OCI-M1 (cell line): ENCODE measurements around the gene KYAT1.
"Not testable (repeated sequence)": the region's sequence is repeated elsewhere in the genome, so short reads cannot be mapped to it uniquely, and the experiment has no call there.

ENCODE experiments used
- DNase-seq: peaks from one replicate; lab custom pipeline; 2025; lab: John Stamatoyannopoulos, UW

Gene KYAT1

DNA sequence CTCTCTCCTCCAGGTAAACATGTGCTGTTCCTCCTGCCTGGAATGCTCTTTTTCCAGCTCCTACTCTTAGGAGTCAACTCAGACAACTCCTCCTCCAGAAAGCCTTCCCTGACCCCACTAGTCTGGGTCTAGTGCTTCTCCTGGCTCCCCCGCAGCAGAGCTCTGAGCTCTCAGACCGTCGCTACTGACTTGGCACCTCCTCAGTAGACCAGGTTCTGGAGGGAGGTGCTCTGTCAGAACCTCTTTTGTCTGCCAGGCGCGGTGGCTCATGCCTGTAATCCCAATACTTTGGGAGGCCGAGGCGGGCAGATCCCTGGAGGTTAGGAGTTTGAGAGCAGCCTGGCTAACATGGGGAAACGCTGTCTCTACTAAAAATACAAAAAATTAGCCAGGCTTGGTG, 3.6 kb upstream of the KYAT1 start:
- DNase-seq = no peak

DNA sequence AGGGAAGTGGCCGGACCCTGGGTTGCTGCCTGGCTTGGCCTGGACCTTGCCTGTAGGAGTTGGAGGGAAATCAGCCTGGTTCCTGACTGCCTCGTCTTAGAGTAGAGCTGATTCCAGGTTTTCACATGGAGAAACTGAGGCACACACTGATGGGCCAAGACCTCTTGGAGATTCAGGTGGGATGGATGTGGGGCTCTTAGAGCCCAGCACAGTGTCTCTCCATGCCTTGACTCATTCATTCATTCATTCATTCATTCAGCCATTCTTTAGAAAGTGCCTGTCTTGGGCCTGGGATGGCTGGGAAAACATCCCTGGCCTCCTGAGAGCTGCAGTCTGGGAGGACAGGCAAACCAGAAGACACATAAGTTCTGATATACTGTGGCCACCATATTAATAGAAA, 2.4 kb upstream of the KYAT1 start:
- DNase-seq = no peak

DNA sequence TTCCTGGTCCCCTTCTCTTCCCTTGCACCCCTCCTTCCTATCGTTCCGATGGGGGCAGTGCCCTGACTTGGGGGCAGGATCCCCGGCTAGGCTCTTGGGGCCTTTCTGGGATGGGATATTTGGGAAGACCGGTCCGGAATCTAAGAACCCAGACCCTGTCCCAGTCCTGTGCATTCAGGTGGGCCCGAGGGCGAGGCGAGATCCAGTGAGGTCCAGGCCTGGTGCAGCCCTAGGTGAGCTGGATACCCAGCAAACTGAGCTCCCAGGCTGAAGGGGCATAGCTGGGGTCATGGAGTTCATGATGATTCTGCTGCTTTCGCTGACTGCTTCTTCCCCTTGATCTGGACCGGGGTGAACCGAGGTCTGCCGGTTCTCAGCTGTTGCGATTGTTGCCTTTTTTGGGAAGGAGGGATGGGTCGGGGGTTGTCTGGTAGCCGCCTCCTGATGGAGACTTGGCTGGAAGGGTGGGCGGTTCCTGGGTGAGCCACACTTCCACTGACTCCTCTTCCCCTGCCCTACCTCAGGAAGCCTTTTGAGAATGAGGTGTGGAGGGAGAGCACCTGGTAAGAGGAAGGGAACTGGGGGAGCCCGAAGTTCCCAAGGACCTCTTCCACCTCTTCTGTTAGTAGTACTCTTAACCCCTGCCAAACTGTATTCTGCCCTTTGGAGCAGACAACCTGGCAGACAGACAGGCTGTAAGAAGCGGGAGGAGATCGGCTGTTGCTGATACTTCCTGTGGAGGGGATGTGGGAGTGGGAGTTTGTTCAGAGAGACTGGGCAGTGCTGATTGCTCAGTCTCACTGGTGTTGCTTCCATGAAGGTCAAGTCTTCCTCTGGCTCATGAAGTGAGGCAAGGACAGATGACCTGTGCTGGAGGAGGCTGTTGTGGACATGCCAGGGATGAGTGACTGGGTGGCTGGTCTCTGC, 1.2 kb upstream of the KYAT1 start:
- peak; percentile 48 for DNase-seq

DNA sequence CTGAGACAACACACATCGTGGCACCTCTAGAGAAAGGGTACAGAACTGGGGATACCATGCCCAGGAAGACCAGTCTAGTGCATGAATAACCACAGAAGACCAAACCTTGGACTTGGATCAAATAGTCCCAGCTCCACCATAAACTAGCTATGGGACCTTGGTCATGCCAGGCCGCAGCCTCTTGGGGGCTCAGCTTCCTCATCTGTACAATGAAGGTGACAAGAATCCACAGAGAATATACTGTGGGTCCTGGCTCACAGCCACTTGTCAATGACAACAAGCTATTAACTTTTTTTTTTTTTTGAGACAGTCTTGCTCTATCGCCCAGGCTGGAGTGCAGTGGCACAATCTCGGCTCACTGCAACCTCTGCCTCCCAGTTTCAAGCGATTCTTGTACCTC, 3.9 kb downstream of the KYAT1 start:
- peak; percentile 47 for DNase-seq

DNA sequence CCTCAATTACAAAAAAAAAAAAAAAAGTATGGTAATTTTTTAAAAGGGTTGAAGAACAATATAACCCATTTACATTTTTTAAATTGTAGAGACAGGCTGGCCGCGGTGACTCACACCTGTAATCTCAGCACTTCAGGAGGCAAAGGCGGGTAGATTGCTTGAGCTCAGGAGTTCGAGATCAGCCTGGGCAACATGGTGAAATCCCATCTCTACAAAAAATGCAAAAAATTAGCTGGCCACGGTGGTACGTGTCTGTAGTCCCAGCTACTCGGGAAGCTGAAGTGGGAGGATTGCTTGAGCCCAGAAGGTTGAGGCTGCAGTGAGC, 10.8 kb downstream of the KYAT1 start:
- DNase-seq = not testable (repeated sequence)

DNA sequence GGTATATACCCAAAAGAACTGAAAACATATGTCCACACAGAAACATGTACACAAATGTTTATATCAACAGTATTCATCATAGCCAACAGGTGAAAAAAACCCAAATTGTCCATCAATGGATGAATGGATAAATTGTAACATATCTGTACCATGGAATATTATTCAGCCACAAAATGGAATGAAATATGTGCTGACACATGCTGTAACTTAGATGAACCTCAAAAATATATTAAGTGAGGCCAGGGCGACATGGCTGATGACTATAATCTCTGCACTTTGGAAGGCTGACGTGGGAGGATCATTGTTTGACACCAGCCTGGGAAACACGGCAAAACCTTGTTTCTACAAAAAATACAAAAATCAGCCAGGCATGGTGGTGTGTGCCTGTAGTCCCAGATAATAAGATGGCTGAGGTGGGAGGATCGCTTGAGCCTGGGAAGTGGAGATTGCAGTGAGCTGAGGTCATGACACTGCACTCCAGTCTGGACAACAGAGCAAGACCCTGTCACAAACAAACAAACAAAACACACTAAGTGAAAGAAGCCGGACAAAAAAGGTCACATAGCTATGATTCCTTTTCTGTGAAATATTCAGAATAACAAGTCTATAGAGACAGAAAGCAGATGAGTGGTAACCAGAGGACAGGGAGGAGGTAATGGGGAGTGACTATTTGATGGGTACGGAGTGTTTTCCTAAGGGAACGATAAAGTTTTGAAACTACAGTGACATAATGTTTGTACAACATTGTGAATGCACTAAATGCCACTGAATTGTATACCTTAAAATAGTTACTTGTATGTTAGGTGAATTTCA, 11.4 kb downstream of the KYAT1 start:
- DNase-seq = no peak

DNA sequence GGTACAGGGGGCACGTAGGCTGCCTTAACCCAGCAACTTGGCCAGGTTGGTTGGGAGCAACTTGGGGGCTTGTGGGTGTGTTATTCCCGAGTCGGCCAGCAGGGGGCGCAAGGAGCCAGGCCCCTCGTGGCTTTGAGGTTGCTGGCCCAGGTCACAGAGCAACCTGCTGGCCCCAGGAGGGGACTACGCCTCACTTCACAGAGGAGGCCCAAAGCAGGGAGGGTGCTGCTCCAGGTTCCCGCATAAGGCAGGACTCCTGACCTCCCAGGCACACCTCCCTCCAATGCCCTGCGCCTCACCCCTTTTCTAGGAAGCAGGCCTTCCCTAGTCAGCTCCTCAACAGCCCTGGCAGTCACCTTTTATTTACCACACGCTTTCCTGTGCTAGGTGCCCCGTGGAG, 18.1 kb downstream of the KYAT1 start:
- peak; percentile 85 for DNase-seq

DNA sequence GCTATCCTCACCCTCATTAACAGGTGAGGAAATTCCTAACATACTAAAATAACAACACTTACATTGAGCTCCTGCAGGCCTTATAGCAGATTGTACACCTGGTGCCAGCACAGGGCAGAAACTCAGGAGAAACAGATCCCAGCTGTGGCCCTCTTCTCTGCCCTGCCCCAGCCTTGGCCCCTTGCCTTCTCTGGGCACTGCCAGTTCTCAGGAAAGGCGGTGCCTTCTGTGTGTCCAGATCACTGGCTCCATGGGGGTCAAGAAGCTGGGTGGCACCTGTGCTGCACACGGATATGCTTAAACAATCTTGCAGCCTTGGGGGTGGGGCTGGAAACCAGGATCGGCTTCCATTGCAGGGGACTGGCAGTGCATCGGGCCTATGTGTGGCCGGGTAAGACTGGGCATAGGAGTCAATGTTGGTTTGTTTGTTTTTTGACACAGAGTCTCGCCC, 19.3 kb downstream of the KYAT1 start:
- DNase-seq = no peak

DNA sequence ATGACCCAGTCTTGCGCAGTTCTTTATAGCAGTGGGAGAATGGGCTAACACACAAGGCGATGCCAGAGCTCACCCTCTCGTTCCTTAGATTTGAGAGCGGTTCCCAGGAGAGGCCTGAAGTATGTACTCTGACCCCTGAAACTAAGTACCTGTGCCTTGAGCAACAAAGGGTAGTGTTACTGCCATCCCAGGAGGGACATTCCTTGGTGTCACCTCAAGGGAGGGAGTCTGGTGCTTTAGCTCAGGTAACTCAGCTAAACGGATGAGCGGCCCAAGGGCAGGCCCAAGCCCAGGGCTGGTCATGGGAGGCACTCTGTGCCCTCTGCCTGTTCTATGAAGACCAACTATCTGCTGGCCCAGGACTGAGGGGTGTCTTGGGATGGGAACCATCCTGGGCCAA, 20.2 kb downstream of the KYAT1 start:
- no peak for DNase-seq

DNA sequence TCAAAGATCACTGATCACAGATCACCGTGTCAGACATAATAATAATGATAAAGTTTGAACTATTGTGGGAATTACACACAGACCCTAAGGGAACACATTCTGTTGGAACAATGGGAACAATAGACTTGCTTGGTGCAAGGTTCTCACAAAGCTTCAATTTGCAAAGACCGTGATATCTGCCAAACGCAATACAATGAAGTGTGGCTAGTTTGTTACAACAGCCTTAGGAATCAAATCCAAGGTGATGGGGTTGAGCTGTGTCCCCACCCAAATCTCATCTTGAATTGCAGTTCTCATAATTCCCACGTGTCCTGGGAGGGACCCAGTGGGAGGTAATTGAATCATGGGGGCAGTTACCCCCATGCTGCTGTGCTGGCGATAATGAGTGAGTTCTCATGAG, 20.8 kb downstream of the KYAT1 start:
- DNase-seq = no peak

DNA sequence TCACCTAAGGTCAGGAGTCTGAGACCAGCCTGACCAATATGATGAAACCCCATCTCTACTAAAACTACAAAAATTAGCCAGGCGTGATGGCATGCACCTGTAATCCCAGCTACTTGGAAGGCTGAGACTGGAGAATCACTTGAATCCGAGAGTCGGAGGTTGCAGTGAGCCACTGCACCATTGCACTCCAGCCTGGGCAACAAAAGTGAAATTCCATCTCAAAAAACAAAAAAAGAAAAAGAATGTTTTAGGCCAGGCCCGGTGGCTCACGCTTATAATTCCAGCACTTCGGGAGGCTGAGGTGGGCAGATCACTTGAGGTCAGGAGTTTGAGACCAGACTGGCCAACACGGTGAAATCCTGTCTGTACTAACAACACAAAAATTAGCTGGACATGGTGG, 23.3 kb downstream of the KYAT1 start:
- DNase-seq = not testable (repeated sequence)

DNA sequence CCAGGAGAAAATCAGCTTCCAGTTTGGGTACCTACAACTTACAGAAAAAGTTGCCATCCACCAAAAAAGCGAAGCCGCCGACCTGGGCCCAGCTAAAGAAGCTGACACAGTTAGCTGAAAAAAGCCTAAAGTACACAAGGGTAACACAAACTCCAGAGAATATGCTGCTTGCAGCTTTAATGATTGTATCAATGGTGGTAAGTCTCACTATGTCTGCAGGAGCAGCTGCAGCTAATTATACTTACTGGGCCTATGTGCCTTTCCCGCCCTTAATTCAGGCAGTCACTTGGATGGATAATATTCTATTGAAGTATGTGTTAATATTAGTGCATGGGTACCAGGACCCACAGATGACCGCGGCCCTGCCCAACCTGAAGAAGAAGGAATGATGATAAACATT, 27.3 kb downstream of the KYAT1 start:
- not testable (repeated sequence) for DNase-seq

DNA sequence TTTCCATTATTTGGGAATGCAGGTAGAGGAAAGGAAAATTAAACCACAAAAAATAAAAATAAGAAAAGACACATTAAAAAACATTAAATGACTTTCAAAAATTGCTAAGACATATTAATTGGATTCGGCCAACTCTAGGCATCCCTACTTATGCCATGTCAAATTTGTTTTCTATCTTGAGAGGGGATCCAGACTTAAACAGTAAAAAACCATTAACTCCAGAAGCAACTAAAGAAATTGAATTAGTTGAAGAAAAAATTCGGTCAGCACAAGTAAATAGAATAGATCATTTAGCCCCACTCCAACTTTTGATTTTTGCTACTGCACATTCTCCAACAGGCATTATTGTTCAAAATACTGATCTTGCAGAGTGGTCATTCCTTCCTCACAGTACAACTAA, 29.1 kb downstream of the KYAT1 start:
- DNase-seq = not testable (repeated sequence)

DNA sequence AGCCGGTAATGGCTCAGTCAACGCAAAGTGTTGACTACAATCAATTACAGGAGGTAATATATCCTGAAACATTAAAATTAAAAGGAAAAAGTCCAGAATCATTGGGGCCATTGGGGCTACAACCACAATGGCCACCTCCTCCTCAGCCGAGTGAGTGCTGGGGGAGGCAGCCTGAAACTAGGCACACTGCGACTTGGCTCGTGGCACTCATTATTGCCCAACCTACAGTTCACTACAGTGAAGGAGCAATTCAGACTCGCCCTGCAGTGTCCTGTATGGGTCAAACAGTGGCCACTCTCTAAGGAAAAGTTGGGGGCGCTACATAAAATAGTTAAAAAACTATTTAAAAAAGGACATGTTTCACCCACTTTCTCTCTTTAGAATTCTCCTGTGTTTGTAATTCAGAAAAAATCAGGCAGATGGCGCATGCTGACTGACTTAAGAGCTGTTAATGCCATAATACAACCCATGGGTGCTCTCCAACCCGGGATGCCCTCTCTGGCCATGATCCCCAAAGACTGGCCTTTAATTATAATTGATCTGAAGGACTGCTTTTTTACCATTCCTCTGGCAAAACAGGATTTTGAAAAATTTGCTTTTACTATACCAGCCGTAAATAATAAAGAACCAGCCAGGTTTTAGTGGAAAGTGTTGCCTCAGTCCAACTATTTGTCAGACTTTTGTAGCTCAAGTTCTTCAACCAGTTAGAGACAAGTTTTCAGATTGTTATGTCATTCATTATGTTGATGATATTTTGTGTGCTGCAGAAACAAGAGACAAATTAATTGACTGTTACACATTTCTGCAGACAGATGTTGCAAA, 29.8 kb downstream of the KYAT1 start:
- DNase-seq = peak; percentile 65

DNA sequence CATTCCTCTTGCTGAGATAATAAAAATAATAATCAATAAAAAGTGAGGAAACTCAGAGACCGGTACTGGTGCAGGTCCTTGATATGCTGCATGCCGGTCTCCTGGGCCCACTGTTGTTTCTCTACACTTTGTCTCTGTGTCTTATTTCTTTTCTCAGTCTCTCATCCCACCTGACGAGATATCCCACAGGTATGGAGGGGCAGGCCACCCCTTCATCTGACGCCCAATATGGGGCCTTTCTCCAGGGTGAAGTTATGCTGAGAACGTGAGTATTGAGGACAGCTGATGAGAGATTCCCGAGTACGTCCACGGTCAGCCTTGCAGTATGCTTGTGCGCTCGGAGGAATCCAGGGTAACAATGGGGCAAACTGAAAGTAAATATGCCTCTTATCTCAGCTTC, 30.7 kb downstream of the KYAT1 start:
- not testable (repeated sequence) for DNase-seq

DNA sequence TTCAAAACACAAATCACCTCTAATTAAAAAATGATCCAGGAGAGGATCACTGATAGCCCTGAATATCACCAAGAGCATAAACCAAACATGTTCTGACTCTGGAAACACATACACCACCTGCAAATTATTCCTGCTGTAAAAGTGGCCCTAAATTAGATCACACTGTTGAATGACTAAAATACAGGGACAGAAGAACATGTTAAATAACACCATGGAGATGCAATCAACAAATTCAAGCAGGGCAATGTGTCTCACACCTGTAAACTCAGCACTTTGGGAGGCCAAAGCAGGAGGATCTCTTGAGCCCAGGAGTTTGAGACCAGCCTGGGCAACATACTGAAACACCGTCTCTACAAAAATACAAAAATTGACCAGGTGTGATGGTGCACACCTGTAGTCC, 33.9 kb downstream of the KYAT1 start:
- no peak for DNase-seq

DNA sequence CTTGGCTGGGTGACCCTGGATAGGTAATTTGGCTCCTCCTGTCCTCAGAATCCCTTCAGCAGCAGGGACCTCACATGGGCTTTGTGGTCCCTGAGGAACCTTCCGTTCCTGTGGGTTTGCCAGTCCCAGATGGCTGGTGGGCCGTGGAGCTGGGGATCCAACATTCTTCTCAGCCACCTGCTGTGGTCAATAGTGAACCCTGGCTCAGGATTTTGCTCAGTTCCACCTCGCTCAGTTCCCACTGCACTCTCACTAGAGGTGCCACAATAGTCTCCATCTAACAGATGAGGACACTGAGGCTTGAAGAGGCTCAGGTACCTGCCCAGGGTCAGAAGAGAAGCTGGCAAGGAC, 35.1 kb downstream of the KYAT1 start:
- no peak for DNase-seq

DNA sequence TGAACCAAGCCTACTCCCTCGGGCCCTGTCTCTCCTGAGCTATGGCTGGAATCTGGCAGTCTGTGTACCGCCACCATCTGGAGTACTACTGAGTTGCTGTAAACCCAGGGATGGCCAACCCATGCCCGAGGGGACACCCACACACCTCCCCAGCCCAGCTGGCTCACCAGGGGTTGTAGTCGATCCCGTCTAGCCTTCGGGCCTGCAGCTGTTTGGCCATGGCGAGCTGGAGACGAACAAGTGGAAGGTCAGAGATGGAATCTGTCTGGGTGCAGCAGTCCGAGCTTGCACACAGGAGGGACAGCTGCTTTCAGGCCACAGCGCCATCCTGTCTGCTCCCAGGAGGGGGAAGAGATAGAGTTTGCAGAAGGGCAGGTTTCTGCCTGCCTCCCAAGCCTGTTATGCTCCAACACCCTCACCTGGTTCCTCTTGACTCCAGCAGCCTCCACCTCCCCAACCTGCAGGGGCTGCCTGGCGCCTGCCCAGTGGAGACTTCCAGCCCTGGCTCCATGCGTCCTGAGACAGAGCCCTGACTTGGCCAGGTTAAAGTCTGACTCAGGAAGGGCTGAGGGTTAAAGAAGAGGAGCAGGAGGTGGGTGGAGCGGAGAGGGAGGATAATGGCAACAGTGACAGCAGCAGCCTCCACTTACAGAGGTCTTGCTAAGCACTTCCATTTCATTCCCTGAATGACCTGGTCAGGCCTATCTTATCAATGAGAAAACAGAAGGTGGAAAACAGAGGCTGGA, 36.4 kb downstream of the KYAT1 start:
- DNase-seq = peak; percentile 8

DNA sequence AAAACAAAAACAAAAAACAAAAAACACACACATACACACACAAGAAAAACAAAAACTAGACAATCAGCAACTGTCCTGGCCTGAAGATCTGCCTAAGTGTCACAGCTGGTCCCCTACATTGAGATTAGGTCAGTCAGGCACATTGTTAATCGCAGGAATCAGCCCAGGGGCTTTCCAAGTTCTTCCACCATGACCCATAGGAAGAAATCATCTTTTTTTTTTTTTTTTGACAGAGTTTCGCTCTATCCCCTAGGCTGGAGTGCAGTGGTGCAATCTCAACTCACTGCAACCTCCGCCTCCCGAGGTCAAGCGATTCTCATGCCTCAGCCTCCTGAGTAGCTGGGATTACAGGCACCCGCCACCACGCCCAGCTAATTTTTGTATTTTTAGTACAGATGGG, 38.6 kb downstream of the KYAT1 start:
- not testable (repeated sequence) for DNase-seq

DNA sequence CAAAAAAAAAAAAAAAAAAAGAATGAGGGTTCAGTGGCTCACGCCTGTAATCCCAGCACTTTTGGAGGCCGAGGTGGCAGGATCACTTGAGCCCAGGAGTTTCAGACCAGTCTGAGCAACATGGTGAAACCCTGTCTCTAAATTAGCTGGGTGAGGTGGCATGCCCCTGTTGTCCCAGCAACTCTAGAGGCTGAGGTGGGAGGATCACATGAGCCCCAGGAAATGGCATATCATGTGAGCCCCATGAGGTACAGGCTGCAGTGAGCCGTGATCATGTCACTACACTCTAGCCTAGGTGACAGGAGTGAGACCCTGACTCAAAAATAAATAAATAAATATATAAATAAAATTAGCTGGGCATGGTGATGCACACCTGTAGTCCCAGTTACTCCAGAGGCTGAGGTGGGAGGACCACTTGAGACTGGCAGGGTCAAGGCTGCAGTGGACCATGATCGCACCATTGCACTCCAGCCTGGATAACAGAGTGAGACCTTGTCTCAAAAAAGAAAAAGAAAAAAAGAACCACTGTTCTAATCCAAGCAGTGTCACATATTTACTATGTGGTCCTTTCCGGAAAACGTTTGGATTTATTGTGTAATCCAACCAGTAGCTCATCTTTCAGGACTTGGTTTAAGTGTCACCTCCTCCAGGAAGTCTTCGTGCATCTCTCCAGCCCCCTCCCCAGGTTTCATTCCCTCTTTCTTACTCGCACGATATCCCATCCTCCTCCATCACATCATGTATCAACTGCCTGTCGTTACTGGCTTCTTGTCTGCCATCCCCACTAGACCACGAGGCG, 39.9 kb downstream of the KYAT1 start:
- DNase-seq = no peak

DNA sequence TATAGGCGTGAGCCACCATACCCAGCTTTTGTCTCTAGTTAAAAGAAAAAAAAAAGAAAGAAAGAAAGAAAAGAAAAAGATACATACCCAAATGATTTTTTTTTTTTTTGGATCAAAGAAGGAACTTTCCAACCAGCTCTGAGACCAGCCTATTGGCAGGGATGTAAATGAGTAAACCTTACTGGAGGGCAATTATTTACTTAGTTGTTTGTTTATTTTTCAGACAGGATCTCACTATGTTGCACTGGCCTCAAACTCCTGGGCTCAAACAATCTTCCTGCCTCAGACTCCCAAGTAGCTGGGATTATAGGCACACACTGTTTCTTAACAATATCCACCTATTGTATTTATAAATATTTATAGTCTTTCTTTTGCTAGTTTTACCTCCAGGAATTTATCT, 41.2 kb downstream of the KYAT1 start:
- DNase-seq = no peak
